ENCODE data around the gene HCFC2.
"Not testable (repeated sequence)": the region's sequence is repeated elsewhere in the genome, so short reads cannot be mapped to it uniquely, and the experiment has no call there.

Gene HCFC2

GRCh38 chr12:104058802-104059201 lies 5.5 kb upstream of the HCFC2 start:
- no peak for DNase-seq

- no peak for DNase-seq
Observed at GRCh38 chr12:104059963-104060362, 4.4 kb upstream of the HCFC2 start.

- DNase-seq = no peak
Observed at GRCh38 chr12:104060791-104061190, 3.5 kb upstream of the HCFC2 start.

GRCh38 chr12:104063712-104064030 lies 660 bp upstream of the HCFC2 start:
- no peak for DNase-seq

- no peak for DNase-seq
Observed at GRCh38 chr12:104064842-104065427, 604 bp downstream of the HCFC2 start.

DNA sequence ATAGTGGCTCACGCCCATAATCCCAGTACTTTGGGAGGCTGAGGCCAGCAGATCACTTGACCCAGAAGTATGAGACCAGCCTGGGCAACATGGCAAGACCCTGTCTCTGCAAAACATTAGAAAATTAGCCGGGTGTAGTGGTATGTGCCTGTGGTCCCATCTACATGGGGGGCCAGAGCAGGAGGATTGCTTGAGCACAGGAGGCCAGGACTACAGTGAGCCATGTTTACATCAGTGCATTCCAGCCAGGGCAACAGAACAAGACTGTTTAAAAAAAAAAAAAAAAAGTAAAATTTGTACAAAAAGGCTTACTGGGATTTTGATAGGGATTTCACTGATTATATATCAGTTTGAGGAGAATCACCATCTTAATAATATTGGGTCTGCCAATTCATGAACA lies 7.8 kb downstream of the HCFC2 start:
- DNase-seq = no peak

GRCh38 chr12:104073699-104074098 lies 9.4 kb downstream of the HCFC2 start:
- no peak for DNase-seq

DNA sequence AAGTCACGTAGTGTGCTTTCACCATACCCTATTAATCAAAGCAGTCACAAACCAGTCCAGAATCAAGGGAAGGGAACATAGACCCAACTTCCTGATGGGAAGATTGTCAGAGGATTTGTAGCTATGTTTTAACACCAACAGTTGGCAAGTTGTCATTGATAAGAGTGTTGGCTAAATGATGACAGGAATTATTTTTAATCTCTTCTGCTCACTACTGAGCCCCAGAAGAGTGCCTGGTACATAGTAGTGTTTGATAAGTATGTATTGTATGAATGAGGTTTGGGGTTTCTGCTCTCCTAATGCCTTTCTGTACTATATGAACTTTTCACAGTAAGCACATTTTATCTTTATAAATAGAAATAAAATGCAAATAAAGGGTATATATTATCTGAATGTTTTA lies 14.7 kb downstream of the HCFC2 start:
- no peak for DNase-seq

DNA sequence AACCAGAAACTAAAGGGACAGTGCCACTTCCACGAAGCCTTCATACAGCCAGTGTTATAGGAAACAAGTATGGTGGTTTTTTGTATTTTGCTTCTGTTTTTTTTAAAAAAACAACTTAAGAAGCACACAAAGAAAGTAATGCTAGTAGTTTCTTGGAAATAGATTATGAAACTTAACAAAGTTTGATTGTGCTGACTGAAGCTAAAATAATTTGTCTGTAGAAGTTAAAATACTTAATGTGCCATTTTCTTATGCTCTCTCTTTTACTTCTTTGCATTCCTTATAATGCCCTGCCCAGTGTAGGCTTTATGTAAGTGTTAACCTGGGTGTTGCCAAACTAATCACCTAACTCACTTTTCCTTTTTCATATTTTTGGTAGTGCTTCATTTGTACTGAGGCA lies 16.4 kb downstream of the HCFC2 start:
- DNase-seq = no peak

DNA sequence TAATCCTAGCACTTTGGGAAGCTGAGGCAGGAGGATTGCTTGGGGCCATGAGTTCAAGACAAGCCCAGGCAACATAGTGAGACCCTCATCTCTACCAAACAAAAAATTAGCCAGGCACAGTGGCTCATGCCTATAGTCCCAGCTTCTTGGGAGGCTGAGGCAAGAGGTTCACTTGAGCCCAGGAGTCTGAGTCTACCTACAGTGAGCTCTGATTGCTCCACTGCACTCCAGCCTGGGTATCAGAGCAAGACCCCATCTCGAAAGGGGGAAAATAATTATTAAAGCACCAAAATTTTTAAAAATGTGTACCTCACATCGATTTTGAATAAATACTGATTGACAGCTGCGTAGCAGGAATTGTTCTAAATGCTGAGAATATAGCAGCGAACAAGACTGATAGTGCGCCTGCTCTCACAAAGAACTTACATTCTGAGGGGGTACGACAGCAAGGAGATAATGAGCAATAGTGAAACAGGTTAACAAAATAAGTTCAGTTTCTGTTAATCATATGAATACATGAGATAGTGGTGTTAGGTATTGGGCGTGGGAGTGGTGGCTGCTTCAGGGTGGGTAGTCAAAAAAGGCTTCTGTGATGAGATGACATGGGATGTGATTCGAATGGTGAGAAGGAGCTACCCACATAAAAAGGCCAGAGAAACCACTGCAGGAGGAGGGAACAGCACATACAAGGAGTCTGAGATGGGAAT lies 19.6 kb downstream of the HCFC2 start:
- no peak for DNase-seq

DNA sequence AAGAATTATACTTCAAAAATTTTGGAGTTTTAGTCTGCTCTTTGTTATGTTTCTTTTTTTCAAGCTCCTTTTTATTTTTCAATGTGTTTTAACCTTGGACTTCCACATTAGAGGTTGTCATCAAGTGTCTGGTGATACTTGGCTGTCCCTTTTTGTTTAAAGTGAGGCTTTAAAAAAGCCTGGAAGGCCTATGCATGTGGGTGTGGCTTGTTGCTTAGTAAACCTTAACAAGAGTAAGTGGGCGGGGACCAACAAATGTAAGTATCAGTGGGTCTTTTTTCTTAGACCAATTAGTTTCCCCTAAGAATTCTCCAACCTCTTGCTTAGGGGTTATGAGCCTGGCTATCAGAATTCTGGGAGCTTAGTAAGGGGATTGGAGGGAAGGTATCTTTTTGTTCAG lies 26.4 kb downstream of the HCFC2 start:
- DNase-seq = no peak

DNA sequence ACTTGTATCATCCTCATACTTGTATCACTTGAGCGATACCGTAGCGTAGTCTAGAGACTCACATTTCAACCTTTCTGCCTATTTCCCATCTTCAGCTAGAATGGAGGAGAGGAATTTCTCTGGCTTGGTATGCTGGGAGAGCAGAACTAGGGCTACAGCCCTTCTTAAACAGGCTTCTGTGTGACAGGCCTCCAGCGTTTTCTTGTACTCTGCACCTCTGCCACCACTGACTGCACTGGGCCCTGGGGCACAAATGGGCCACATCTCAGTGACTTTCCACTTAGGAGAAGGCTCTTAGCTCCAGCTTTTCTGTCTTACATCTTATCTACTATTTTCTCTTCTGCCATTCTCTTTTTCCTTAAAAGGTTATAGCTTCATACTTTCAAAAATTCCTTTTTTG lies 26.8 kb downstream of the HCFC2 start:
- no peak for DNase-seq

- no peak for DNase-seq
Observed at GRCh38 chr12:104094284-104094683, 30.0 kb downstream of the HCFC2 start.

- DNase-seq = no peak
Observed at GRCh38 chr12:104095289-104095688, 31.0 kb downstream of the HCFC2 start.

- no peak for DNase-seq
Observed at GRCh38 chr12:104097954-104098353, 33.6 kb downstream of the HCFC2 start.

GRCh38 chr12:104105461-104105860 lies 41.1 kb downstream of the HCFC2 start:
- DNase-seq = no peak

DNA sequence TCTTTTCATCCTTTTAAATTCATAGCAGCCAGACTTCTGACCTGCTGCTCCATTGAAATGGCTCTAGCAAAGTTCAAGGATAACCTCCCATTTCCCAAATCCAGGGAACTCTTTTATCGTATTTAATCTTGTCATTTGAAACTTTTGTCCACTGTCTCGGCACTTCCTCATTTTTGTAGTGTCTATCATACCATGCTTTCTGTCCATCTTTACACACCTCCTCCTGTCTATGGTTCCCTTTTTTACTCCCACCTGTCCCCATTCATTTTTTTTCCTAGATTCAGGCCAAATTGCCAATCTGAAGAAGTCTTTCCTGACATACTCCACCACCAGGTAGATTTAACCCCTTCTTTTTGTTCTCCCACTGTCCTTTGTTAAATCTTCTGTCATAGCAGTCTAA lies 42.6 kb downstream of the HCFC2 start:
- no peak for DNase-seq

DNA sequence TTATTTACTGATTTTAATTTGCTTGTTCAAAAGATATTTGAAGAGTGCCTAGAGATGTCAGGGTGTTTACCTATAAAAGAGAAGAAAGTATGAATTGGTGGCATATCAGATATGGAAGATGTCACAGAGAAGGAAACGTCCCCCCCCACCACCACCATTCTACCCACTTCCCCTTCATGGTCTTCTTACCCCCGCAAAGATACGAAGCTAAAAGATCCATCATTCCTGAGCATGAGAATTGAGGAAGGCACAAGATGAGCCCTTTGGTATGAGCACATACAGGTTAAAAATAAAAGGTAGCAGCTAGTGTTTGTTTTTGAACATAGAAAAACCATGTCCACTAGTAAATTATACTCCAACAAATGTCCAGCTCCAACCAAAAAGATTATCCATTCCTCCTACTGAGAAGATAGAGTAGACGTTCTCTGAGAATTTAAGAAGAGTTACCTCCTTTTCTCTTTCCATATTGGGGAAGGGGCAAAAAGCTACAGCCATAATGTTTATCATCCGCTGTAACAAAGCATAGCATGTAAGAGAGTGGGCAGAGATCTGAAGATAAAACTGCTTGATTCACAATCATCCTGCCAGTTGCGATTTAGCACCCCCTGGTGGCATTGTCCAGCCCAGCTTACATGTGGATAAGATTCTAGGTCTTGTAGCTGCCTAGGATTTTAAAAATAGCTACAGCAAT lies 44.6 kb downstream of the HCFC2 start:
- no peak for DNase-seq

- DNase-seq = no peak
Observed at GRCh38 chr12:104109446-104110271, 45.3 kb downstream of the HCFC2 start.

- not testable (repeated sequence) for DNase-seq
Observed at GRCh38 chr12:104114834-104115586, 50.7 kb downstream of the HCFC2 start.

DNA sequence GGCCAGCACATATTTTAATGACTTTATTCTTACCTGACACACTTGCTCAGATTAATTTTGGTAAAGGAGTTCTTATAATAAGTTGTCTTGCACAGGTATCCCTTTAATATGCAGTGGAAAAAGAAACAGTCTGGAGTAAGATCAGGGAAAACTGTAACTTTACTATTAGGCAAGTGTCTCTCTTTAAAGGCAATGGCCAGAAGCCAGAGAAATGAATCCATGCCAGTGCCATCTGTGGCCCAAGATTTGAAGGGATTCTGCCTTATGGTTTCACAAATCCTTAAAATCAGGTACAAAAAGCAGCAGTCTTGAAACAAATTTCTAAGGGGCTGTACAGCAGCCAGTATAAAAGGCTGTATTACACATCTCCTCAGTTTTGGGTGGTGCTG lies 51.2 kb downstream of the HCFC2 start:
- no peak for DNase-seq

DNA sequence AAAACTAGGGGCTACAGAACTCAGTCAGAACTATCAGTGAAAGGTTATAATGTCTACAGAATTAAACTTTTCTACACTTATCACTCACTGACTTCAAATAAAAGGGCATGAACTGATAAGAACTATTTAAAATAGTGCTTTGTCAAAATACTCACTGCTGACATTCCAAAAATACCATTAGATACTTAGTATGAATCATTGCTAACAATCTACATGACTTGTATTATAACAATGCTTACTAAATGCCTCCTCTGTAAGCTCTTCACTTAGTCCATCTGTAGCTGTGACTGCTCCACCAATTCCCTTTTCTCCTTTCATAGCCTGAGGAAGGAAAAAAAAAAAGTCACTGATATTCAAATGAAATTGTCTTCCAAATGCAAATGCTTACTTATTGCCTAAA lies 56.7 kb downstream of the HCFC2 start:
- DNase-seq = no peak

GRCh38 chr12:104122298-104122697 lies 58.0 kb downstream of the HCFC2 start:
- DNase-seq = no peak
